GM12878 (cell line): ENCODE results near the gene MSGN1. TPM values are rescaled to one million over a fixed set of nuclear protein-coding genes. Genes with fewer than 3 reads are reported as not detected.

Experiments
- BMI1 ChIP-seq: fragments of 450-650 bp; IDR thresholded peaks from 2 replicates; pipeline ENCODE4 v1.6.1; 2016; ENCODE audit warnings: mild to moderate bottlenecking, moderate library complexity, borderline replicate concordance
- CBX5 ChIP-seq: sonication (generic); IDR thresholded peaks from 2 replicates; pipeline ENCODE4 v1.6.1; 2016; ENCODE audit warnings: low read depth, moderate library complexity, mild to moderate bottlenecking, inconsistent platforms
- ESRRA ChIP-seq: IDR thresholded peaks from 2 replicates; pipeline ENCODE4 v1.6.1; 2012; ENCODE audit warnings: mild to moderate bottlenecking, low read length, improper control_type of control experiment
- FOXM1 ChIP-seq: IDR thresholded peaks from 2 replicates; pipeline ENCODE4 v1.6.1; 2012; ENCODE audit warnings: low read depth, mild to moderate bottlenecking, inconsistent platforms, low read length, moderate library complexity
- GATAD2B ChIP-seq: fragments of 450-650 bp; conservative IDR thresholded peaks from 2 replicates; pipeline ENCODE4 v1.6.1; 2017; ENCODE audit warnings: low read depth, mild to moderate bottlenecking, moderate library complexity
- IKZF2 ChIP-seq, 2 experiments: fragments of 450-650 bp; IDR thresholded peaks; 2 replicates each; pipeline ENCODE4 v1.6.1; 2017; ENCODE audit warnings: mild to moderate bottlenecking in 2 of 2, moderate library complexity in 2 of 2
- MTA3 ChIP-seq: IDR thresholded peaks from 2 replicates; pipeline ENCODE4 v1.6.1; 2012; ENCODE audit warnings: low read length, inconsistent platforms, borderline replicate concordance
- NBN ChIP-seq: fragments of 450-650 bp; IDR thresholded peaks from 2 replicates; pipeline ENCODE4 v1.6.1; 2016
- NFIC ChIP-seq: IDR thresholded peaks from 2 replicates; pipeline ENCODE4 v1.6.1; 2012; ENCODE audit warnings: low read depth, mild to moderate bottlenecking, inconsistent platforms, low read length, moderate library complexity
- NR2F1 ChIP-seq: fragments of 450-650 bp; conservative IDR thresholded peaks from 2 replicates; pipeline ENCODE4 v1.6.1; 2017; ENCODE audit warnings: mild to moderate bottlenecking
- POLR2A ChIP-seq: IDR thresholded peaks from 2 replicates; pipeline ENCODE4 v1.6.1; 2011; ENCODE audit warnings: low read depth, mild to moderate bottlenecking, low read length
- RUNX3 ChIP-seq: IDR thresholded peaks from 2 replicates; pipeline ENCODE4 v1.6.1; 2012; ENCODE audit warnings: low read length, inconsistent platforms
- STAT3 ChIP-seq: IDR thresholded peaks from 2 replicates; pipeline ENCODE4 v1.6.1; 2011; ENCODE audit warnings: low read depth, low read length, improper control_type of control experiment
- TARDBP ChIP-seq: IDR thresholded peaks from 2 replicates; pipeline ENCODE4 v1.6.1; 2016; ENCODE audit warnings: borderline replicate concordance
- ZNF217 ChIP-seq: fragments of 450-650 bp; IDR thresholded peaks from 2 replicates; pipeline ENCODE4 v1.6.1; 2017; ENCODE audit warnings: antibody characterized with exemption, mild to moderate bottlenecking
- ZNF622 ChIP-seq: fragments of 450-650 bp; IDR thresholded peaks from 2 replicates; pipeline ENCODE4 v1.6.1; 2017; ENCODE audit warnings: mild to moderate bottlenecking, inconsistent platforms
- polyA plus RNA-seq, 11 experiments: library from polyadenylated mRNA; depleted of rRNA in 4 of 11; unstranded in 6 of 11; stranded (reverse) in 5 of 11; fragments of >200 nt; fragmentation: Nextera tagmentation in 4 of 11; fragmentation: Illumina TruSeq in 1 of 11; extraction: Ambion mirVana in 4 of 11; extraction: Trizol in 1 of 11; gene quantifications; 1 replicate in 1 of 11; 2 replicates in 10 of 11; pipeline versions ENCODE4 v1.2.1 to v1.2.3, GENCODE V29; 2011 to 2016; ENCODE audit warnings: inconsistent platforms in 2 of 11, missing spikeins in 2 of 11, low read depth in 1 of 11
- total RNA-seq, 4 experiments: library from RNA; depleted of rRNA in 3 of 4; stranded (reverse); fragments of >200 nt in 3 of 4; fragmentation: Illumina TruSeq in 1 of 4; extraction: Trizol in 1 of 4; gene quantifications; 2 replicates each; pipeline versions ENCODE4 v1.2.1 to v1.2.3, GENCODE V29; 2013 to 2021
- TF ChIP-seq, protein P1 (sequence below): fragments of 450-650 bp; conservative IDR thresholded peaks from 2 replicates; pipeline ENCODE4 v1.6.1; 2017; ENCODE audit warnings: mild to moderate bottlenecking, moderate library complexity
- TF ChIP-seq, protein P2 (sequence below): IDR thresholded peaks from 2 replicates; pipeline ENCODE4 v1.6.1; 2012; ENCODE audit warnings: low read length, inconsistent platforms
- TF ChIP-seq, protein P3 (sequence below): fragments of 450-650 bp; IDR thresholded peaks from 2 replicates; pipeline ENCODE4 v1.6.1; 2017; ENCODE audit warnings: mild to moderate bottlenecking, moderate library complexity
- TF ChIP-seq, protein P4 (sequence below): fragments of 450-650 bp; IDR thresholded peaks from 2 replicates; pipeline ENCODE4 v1.6.1; 2016; ENCODE audit warnings: mild to moderate bottlenecking
- TF ChIP-seq, protein P5 (sequence below): fragments of 450-650 bp; IDR thresholded peaks from 2 replicates; pipeline ENCODE4 v1.6.1; 2017; ENCODE audit warnings: low read depth, mild to moderate bottlenecking, moderate library complexity

MSGN1 gene
- total and polyA plus RNA-seq, 10 of the 15 experiments (the other 5 are each of a cell fraction or from before 2014, with no cell fraction given) = 0.27 TPM; not detected in 9

DNA sequence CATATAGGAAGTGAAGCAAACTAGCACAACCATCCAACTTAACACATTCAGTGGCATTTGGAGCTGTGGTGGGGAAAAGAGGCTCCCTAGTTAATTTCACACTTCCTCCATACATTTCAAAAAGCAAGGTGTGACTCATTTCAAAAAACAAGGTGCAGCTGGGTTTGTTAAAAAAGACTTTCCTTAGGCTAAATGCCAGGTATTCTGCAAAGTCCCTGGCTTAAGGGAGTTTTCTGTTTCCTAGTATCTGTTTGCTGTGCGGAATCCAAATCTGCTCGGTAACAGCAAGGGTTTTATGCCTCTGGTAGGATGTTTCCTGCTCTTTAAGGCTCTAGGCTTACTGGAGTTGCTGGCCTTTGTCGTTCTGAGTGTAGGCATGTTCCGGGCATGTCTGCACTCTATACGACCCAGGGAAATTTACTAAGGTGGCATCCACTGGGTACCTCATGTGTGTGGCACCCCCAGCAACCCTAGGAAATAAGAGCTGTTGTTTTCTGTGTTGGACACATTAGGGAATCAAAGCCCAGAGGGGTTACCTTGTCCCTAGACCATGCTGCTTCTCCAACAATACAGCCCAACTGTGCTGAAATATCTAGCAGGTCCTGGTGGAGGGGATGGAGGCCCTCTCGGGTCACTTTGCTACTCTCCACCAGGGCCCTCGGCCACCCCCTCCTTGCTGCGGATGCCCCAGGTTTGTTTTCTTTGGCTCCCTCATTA, 634 bp upstream of the MSGN1 start (continued):
- TF ChIP-seq, protein P1, sequence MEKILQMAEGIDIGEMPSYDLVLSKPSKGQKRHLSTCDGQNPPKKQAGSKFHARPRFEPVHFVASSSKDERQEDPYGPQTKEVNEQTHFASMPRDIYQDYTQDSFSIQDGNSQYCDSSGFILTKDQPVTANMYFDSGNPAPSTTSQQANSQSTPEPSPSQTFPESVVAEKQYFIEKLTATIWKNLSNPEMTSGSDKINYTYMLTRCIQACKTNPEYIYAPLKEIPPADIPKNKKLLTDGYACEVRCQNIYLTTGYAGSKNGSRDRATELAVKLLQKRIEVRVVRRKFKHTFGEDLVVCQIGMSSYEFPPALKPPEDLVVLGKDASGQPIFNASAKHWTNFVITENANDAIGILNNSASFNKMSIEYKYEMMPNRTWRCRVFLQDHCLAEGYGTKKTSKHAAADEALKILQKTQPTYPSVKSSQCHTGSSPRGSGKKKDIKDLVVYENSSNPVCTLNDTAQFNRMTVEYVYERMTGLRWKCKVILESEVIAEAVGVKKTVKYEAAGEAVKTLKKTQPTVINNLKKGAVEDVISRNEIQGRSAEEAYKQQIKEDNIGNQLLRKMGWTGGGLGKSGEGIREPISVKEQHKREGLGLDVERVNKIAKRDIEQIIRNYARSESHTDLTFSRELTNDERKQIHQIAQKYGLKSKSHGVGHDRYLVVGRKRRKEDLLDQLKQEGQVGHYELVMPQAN = 0 out of 2 replicates have a peak, but pooled peaks have one; percentile 29
- TF ChIP-seq IKZF2 (IDR thresholded peaks at IDR 0.05) = peak; percentile 96 to 98
- TF ChIP-seq CBX5 = no peak
- TF ChIP-seq FOXM1 = peak; percentile 58; the same call in 1 of the 2 replicates
- TF ChIP-seq, protein P2, sequence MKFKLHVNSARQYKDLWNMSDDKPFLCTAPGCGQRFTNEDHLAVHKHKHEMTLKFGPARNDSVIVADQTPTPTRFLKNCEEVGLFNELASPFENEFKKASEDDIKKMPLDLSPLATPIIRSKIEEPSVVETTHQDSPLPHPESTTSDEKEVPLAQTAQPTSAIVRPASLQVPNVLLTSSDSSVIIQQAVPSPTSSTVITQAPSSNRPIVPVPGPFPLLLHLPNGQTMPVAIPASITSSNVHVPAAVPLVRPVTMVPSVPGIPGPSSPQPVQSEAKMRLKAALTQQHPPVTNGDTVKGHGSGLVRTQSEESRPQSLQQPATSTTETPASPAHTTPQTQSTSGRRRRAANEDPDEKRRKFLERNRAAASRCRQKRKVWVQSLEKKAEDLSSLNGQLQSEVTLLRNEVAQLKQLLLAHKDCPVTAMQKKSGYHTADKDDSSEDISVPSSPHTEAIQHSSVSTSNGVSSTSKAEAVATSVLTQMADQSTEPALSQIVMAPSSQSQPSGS = 0 out of 2 replicates have a peak, but pooled peaks have one; percentile 49
- peak; percentile 79 for TF ChIP-seq RUNX3
- peak; percentile 31; the same call in 1 of the 2 replicates for TF ChIP-seq BMI1
- TF ChIP-seq NR2F1 = 0 out of 2 replicates have a peak, but pooled peaks have one; percentile 16
- TF ChIP-seq, protein P3, sequence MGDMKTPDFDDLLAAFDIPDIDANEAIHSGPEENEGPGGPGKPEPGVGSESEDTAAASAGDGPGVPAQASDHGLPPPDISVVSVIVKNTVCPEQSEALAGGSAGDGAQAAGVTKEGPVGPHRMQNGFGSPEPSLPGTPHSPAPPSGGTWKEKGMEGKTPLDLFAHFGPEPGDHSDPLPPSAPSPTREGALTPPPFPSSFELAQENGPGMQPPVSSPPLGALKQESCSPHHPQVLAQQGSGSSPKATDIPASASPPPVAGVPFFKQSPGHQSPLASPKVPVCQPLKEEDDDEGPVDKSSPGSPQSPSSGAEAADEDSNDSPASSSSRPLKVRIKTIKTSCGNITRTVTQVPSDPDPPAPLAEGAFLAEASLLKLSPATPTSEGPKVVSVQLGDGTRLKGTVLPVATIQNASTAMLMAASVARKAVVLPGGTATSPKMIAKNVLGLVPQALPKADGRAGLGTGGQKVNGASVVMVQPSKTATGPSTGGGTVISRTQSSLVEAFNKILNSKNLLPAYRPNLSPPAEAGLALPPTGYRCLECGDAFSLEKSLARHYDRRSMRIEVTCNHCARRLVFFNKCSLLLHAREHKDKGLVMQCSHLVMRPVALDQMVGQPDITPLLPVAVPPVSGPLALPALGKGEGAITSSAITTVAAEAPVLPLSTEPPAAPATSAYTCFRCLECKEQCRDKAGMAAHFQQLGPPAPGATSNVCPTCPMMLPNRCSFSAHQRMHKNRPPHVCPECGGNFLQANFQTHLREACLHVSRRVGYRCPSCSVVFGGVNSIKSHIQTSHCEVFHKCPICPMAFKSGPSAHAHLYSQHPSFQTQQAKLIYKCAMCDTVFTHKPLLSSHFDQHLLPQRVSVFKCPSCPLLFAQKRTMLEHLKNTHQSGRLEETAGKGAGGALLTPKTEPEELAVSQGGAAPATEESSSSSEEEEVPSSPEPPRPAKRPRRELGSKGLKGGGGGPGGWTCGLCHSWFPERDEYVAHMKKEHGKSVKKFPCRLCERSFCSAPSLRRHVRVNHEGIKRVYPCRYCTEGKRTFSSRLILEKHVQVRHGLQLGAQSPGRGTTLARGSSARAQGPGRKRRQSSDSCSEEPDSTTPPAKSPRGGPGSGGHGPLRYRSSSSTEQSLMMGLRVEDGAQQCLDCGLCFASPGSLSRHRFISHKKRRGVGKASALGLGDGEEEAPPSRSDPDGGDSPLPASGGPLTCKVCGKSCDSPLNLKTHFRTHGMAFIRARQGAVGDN = no peak
- TF ChIP-seq, protein P4, sequence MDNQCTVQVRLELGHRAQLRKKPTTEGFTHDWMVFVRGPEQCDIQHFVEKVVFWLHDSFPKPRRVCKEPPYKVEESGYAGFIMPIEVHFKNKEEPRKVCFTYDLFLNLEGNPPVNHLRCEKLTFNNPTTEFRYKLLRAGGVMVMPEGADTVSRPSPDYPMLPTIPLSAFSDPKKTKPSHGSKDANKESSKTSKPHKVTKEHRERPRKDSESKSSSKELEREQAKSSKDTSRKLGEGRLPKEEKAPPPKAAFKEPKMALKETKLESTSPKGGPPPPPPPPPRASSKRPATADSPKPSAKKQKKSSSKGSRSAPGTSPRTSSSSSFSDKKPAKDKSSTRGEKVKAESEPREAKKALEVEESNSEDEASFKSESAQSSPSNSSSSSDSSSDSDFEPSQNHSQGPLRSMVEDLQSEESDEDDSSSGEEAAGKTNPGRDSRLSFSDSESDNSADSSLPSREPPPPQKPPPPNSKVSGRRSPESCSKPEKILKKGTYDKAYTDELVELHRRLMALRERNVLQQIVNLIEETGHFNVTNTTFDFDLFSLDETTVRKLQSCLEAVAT = no peak; the same call in 1 of the 2 replicates
- TF ChIP-seq, protein P5, sequence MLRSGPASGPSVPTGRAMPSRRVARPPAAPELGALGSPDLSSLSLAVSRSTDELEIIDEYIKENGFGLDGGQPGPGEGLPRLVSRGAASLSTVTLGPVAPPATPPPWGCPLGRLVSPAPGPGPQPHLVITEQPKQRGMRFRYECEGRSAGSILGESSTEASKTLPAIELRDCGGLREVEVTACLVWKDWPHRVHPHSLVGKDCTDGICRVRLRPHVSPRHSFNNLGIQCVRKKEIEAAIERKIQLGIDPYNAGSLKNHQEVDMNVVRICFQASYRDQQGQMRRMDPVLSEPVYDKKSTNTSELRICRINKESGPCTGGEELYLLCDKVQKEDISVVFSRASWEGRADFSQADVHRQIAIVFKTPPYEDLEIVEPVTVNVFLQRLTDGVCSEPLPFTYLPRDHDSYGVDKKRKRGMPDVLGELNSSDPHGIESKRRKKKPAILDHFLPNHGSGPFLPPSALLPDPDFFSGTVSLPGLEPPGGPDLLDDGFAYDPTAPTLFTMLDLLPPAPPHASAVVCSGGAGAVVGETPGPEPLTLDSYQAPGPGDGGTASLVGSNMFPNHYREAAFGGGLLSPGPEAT = peak; percentile 94
- TF ChIP-seq ZNF622 = no peak
- 0 out of 2 replicates have a peak, but pooled peaks have one; percentile 25 for TF ChIP-seq NBN
- TF ChIP-seq ZNF217 = peak; percentile 81; the same call in 1 of the 2 replicates
- no peak for TF ChIP-seq TARDBP
- no peak for TF ChIP-seq STAT3
- peak; percentile 87 for TF ChIP-seq NFIC
- TF ChIP-seq MTA3 = peak; percentile 69; the same call in 1 of the 2 replicates
- TF ChIP-seq ESRRA = no peak
- TF ChIP-seq POLR2A = no peak
- TF ChIP-seq GATAD2B = peak; percentile 69; the same call in 1 of the 2 replicates
